Cardiac fibroblast (primary cell): ENCODE measurements around the gene CENPA.

ENCODE experiments used
- DNase-seq, 2 donors: peaks; one replicate each; pipeline versions ENCODE4 v3.0.0 to v3.0.0-alpha.2; 2010; ENCODE audit warnings: low read depth in 2 of 2
- H3K4me3 ChIP-seq, 2 donors: replicated peaks in 1 of 2; 1 replicate in 1 of 2; 2 replicates in 1 of 2; pipeline ENCODE4 v1.5.1; 2011; ENCODE audit warnings: low read depth in 2 of 2, low read length in 2 of 2, mild to moderate bottlenecking in 2 of 2, moderate library complexity in 1 of 2
- CTCF ChIP-seq: IDR thresholded peaks from one replicate; pipeline ENCODE4 v1.5.1; 2011; ENCODE audit warnings: low read depth, mild to moderate bottlenecking, low read length, inconsistent platforms

Gene CENPA

DNA sequence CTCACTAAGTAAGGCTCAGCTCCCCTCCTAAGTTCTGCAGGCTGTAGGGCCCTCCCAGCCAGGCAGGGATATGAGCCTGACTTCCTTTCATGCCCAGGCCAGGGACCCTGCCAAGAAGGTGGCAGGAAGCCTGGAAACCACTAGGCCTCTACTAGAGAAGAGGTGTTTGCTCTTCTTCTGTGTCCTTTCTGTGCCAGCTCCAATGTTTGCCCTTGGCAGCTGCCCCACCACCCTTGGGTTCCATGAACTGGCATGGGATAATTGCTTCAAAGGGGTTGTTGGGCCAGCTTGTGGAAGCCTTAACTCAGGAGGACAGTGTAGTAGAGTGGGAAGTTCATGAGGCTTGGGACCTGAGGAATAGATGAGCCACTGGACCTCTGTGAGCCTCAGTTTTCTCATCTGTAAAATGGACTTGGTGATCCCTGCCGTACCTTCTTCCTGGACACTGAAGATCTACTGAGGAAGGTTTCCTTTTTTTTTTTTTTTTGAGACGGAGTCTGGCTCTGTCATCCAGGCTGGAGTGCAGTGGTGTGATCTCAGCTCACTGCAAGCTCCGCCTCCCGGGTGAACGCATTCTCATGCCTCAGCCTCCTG lies 17.9 kb upstream of the CENPA start:
- DNase-seq: no peak
- H3K4me3 ChIP-seq: no peak overlapping the region
- TF ChIP-seq CTCF: no peak

DNA sequence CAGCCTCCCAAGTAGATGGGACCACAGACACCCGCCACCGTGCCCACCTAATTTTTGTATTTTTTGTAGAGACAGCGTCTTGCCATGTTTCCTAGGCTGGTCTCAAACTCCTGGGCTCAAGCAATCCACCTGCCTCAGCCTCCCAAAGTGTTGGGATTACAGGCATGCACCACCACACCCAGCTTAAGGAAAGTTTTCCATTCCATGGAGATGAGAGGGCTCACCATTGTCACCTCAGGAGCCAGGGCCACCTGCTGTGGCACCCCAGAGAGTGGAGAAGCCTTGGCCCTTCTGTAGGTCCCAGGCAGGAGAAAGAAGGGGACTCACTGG lies 17.1 kb upstream of the CENPA start:
- no peak for TF ChIP-seq CTCF
- no peak overlapping the region for H3K4me3 ChIP-seq

DNA sequence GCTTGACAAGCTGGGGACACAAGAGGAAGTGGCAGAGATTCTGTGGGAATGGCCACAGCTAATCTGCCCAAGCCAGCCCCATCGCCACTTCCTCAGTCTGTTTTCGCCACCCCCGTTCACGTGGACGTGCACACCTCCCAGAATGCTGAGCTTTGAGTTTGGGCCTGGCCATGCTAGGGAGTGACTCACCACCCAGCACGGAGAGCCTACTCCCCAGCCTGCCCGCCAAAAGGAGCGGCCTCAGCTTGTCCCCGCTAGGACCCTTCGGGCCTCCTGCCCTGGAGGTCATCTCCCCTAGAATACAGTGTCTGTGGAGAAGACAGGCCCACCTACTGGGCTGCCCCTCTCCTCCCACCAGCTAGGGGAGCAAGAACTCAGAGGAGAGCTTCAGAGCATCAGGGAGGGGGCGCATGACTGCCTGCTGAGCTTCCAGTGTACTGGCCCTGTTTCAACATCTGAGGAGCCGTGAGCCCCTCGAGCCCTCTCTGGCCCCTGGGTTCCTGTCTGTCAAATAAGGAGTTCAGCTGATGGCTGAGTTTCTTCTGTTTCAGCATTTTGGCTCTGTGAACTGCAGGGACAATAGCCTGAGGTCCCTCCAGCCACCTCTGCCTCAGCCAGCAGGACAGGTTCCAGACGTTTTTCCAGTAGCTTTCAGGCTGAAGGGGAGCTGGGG lies 16.6 kb upstream of the CENPA start:
- peak; percentile 68 to 74 for DNase-seq
- H3K4me3 ChIP-seq: no peak overlapping the region
- no peak for TF ChIP-seq CTCF

More for the DNA sequence above, 17.1 kb upstream of the CENPA start:
- DNase-seq: no peak

GRCh38 chr2:26770986-26771586 lies 14.8 kb upstream of the CENPA start:
- TF ChIP-seq CTCF: peak; percentile 43
- peak; percentile 89 to 93 for DNase-seq
- no peak overlapping the region for H3K4me3 ChIP-seq

DNA sequence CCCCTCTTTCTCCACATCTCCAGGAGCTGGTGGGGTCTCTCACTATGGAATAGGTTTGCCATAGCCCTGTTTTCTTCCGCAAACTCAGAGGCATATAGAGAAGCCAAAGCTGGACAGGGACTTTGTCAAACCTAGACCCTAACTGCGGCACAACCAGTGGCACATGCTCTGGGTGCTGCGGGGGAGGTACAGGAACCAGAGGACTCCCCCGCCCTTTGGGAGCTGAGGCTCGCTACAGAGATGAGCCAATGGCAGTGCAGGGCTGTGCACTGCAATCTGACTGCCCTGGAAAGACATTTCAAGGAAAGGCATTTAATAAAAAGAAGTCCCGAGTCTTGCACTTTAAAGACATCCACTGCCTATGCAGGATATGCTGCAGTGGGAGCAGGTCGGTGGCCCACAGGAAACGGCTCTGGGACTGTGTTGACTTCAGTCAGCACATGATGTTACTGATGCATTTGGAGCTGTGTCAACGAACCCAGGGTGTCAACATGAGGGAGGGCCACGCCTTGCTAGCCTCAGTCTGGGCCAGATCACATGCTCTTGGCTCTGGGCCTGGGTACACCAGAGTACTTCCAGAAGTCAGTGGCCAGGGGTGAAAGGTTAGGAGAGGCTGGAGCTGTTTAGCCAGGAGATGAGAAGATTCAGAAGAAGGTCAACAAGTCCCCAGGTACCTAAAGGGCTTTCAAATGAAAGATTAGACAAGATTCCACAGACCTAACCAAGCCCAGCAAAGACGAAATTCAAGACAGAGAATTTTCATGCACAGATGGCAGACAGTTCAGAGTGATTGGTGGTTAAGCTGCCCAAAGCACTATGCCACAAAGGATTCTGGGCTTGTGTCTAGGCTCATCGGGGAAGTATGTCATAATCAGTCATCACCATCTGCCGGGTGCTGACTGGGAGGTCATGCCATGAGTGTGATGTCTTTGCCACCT lies 13.5 kb upstream of the CENPA start:
- no peak for TF ChIP-seq CTCF
- no peak overlapping the region for H3K4me3 ChIP-seq
- DNase-seq: peak; percentile 77 to 94

- DNase-seq: no peak
- H3K4me3 ChIP-seq: no peak overlapping the region
- TF ChIP-seq CTCF: no peak
Measured at GRCh38 chr2:26776195-26776800, 9.6 kb upstream of the CENPA start.
